Measurements from ENCODE around the gene FBL. TPM values are rescaled to one million over a fixed set of nuclear protein-coding genes. Genes with fewer than 3 reads are reported as not detected.

Gene FBL
- polyA plus RNA-seq, 1 experiment, result 256 TPM

GRCh38 chr19:39858541-39858940 is 12.4 kb upstream of the FBL start:
- TF ChIP-seq CTCF (IDR thresholded peaks at IDR 0.05; ENCODE audit: low read depth, low read length), result no peak
- no peak for DNase-seq (ENCODE audit: low read depth, low spot score)
- no peaks in the 10 kb centered on the region for H3K27me3 ChIP-seq (ENCODE audit: control insufficient read depth, insufficient read depth, low read length)
- ChIA-PET POLR2A (no interaction called here), CTCF (no interaction called here)
- H3K27ac ChIP-seq (ENCODE audit: low read depth, low read length), result no peak overlapping the region
- no peaks in the 10 kb centered on the region for H3K9me3 ChIP-seq (ENCODE audit: control insufficient read depth, insufficient read depth, low read length)
- no peak overlapping the region for H3K4me3 ChIP-seq (ENCODE audit: low read depth, low read length)

- no peak for TF ChIP-seq CTCF (IDR thresholded peaks at IDR 0.05; ENCODE audit: low read depth, low read length)
Observed at GRCh38 chr19:39852882-39853281, 6.7 kb upstream of the FBL start.

GRCh38 chr19:39850892-39851291 is 4.7 kb upstream of the FBL start:
- Histone ChIP-seq H3K9me3 (ENCODE audit: control insufficient read depth, insufficient read depth, low read length) (no peaks in the 10 kb centered on the region), H3K4me3 (ENCODE audit: low read depth, low read length) (no peak overlapping the region), H3K27me3 (ENCODE audit: control insufficient read depth, insufficient read depth, low read length) (no peaks in the 10 kb centered on the region), H3K27ac (ENCODE audit: low read depth, low read length) (no peak overlapping the region)
- no peak for TF ChIP-seq CTCF (IDR thresholded peaks at IDR 0.05; ENCODE audit: low read depth, low read length)
- ChIA-PET CTCF (no interaction called here), POLR2A (no interaction called here)
- no peak for DNase-seq (ENCODE audit: low read depth, low spot score)

More at GRCh38 chr19:39852882-39853281, 6.7 kb upstream of the FBL start:
- no peak overlapping the region for H3K4me3 ChIP-seq (ENCODE audit: low read depth, low read length)
- no peaks in the 10 kb centered on the region for H3K27me3 ChIP-seq (ENCODE audit: control insufficient read depth, insufficient read depth, low read length)
- ChIA-PET POLR2A (no interaction called here), CTCF (no interaction called here)
- no peak for DNase-seq (ENCODE audit: low read depth, low spot score)
- no peaks in the 10 kb centered on the region for H3K9me3 ChIP-seq (ENCODE audit: control insufficient read depth, insufficient read depth, low read length)
- no peak overlapping the region for H3K27ac ChIP-seq (ENCODE audit: low read depth, low read length)

GRCh38 chr19:39848392-39848791 is 2.2 kb upstream of the FBL start:
- H3K9me3 ChIP-seq (ENCODE audit: control insufficient read depth, insufficient read depth, low read length), result no peaks in the 10 kb centered on the region
- no peak for TF ChIP-seq CTCF (IDR thresholded peaks at IDR 0.05; ENCODE audit: low read depth, low read length)
- H3K27ac ChIP-seq (ENCODE audit: low read depth, low read length), result no peak overlapping the region
- POLR2A ChIA-PET, result no interaction called here
- no peak for DNase-seq (ENCODE audit: low read depth, low spot score)
- no peaks in the 10 kb centered on the region for H3K27me3 ChIP-seq (ENCODE audit: control insufficient read depth, insufficient read depth, low read length)
- H3K4me3 ChIP-seq (ENCODE audit: low read depth, low read length), result no peak overlapping the region
- CTCF ChIA-PET, result interaction anchor here (0.8 kb wide), 1 partner anchor 122 kb away, joined by 3 read pairs; the partner anchor contains the start of gene PSMC4

- H3K27me3 ChIP-seq (ENCODE audit: control insufficient read depth, insufficient read depth, low read length), result no peaks in the 10 kb centered on the region
- POLR2A ChIA-PET, result interaction anchor here (2.7 kb wide), 1 partner anchor 14 kb away, joined by 23 read pairs; the partner anchor contains the start of gene DYRK1B
- no peak overlapping the region for H3K4me3 ChIP-seq (ENCODE audit: low read depth, low read length)
- no peaks in the 10 kb centered on the region for H3K9me3 ChIP-seq (ENCODE audit: control insufficient read depth, insufficient read depth, low read length)
- CTCF ChIA-PET, result interaction anchor here (0.8 to 7.1 kb wide), 3 partner anchors 55 to 123 kb away, joined by 3 to 226 read pairs (median 3); partner anchors contain the start of gene PSMC4
- no peak for TF ChIP-seq CTCF (IDR thresholded peaks at IDR 0.05; ENCODE audit: low read depth, low read length)
- H3K27ac ChIP-seq (ENCODE audit: low read depth, low read length), result no peak overlapping the region
- DNase-seq (ENCODE audit: low read depth, low spot score), result no peak
Observed at GRCh38 chr19:39847525-39847924, 1.3 kb upstream of the FBL start.
